Activated CD4-positive, CD25-positive, alpha-beta regulatory T cell treated with anti-CD3 and anti-CD28 coated beads, Interleukin-2, amount 50 U/mL, for 24 hours (primary cell): ENCODE data around the gene CEBPG.

Experiments used
- ATAC-seq, 2 donors: fragments of 150-1000 bp; cut with Tn5 transposase; one replicate each; pipeline ENCODE4 v1.10.0; 2021; ENCODE audit warnings: mild to moderate bottlenecking in 1 of 2, moderate library complexity in 1 of 2

The CEBPG gene

GRCh38 chr19:33426621-33427361 lies 53.3 kb downstream of the CEBPG start:
- no peak for ATAC-seq

GRCh38 chr19:33427801-33428626 lies 54.5 kb downstream of the CEBPG start:
- ATAC-seq: no peak

GRCh38 chr19:33428627-33429125 lies 55.2 kb downstream of the CEBPG start:
- ATAC-seq: no peak

- peak; percentile 28 to 59 for ATAC-seq
These were observed 56.6 kb downstream of the CEBPG start for GRCh38 chr19:33429891-33430673.

- peak; percentile 71 to 80 for ATAC-seq
These were observed 57.3 kb downstream of the CEBPG start for GRCh38 chr19:33430674-33431277.

GRCh38 chr19:33432015-33432414 lies 58.5 kb downstream of the CEBPG start:
- no peak for ATAC-seq
